Measurements from ENCODE around the gene LEPROT.

DNA sequence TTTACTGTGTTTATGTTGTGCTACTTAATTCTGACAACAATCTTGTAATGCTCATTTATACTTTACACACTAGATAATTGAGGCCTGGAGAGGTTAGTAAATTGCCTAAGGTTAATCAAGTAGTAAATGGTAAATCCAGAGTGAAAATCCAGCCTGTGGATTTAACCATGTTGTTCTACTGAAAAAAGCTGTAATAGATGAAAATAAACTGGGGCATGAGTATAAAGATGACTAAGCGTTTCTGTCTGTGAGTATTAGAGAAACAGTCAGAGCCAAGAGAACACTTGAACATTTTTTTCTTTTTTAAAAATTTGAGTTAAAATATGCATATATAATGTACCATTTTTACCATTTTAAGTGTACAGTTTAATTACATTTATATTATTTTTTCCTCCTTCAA is 47.9 kb upstream of the LEPROT start:
- TF ChIP-seq, protein P1, sequence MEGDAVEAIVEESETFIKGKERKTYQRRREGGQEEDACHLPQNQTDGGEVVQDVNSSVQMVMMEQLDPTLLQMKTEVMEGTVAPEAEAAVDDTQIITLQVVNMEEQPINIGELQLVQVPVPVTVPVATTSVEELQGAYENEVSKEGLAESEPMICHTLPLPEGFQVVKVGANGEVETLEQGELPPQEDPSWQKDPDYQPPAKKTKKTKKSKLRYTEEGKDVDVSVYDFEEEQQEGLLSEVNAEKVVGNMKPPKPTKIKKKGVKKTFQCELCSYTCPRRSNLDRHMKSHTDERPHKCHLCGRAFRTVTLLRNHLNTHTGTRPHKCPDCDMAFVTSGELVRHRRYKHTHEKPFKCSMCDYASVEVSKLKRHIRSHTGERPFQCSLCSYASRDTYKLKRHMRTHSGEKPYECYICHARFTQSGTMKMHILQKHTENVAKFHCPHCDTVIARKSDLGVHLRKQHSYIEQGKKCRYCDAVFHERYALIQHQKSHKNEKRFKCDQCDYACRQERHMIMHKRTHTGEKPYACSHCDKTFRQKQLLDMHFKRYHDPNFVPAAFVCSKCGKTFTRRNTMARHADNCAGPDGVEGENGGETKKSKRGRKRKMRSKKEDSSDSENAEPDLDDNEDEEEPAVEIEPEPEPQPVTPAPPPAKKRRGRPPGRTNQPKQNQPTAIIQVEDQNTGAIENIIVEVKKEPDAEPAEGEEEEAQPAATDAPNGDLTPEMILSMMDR (IDR thresholded peaks at IDR 0.05), result no peak
- no peak for TF ChIP-seq POLR2A (IDR thresholded peaks at IDR 0.05)
- TF ChIP-seq POLR2AphosphoS5 (IDR thresholded peaks at IDR 0.05), result no peak
- no peak for TF ChIP-seq EP300 (IDR thresholded peaks at IDR 0.05)

Measured in stomach (tissue), 4 donors.